ENCODE data around the gene CPNE2. TPM values are rescaled to one million over a fixed set of nuclear protein-coding genes. Genes with fewer than 3 reads are reported as not detected.

Gene CPNE2
- total and polyA plus RNA-seq, 2 of the 8 experiments (the other 6 are each of a cell fraction or from before 2014, with no cell fraction given) = 10.6 to 39.5 TPM

DNA sequence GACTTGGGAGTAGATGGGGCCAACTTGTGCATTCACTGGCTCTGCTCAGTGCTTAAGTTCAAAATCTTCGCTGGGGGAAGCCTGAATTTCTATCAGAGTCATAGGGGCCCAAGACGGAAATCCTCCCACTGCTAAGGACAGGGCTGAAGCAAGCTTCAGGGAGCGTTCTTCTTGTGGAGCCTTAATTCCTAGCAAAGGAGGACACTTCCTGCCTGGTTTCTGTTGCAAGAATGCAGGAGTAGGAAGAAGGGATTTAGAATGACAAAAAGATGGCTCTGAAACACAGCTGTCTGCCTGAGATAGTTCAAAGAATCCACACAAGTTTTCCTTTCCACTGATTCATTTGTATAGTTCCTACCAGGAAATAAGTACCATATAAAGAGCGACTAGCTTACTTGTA is 67.1 kb downstream of the CPNE2 start (continued):
- TF ChIP-seq CTBP2 (IDR thresholded peaks at IDR 0.05; ENCODE audit: borderline replicate concordance, insufficient read depth, insufficient read length, low read length) (no peak), TBP (IDR thresholded peaks at IDR 0.05; ENCODE audit: low read depth, low read length) (no peak)
